Measurements from ENCODE around the gene OR4K14. TPM values are rescaled to one million over a fixed set of nuclear protein-coding genes. Genes with fewer than 3 reads are reported as not detected.

Gene OR4K14
- total and polyA plus RNA-seq, 2 of the 4 experiments (the other 2 are of a cell fraction) = not detected

- ATAC-seq (ENCODE audit: low read depth) (no peak), DNase-seq (no peak)
- Histone ChIP-seq H3K36me3 (ENCODE audit: control insufficient read depth, insufficient read depth, low read length) (no peaks in the 10 kb centered on the region), H3K27me3 (ENCODE audit: control insufficient read depth, insufficient read depth, low read length) (no peaks in the 10 kb centered on the region), H3K14ac (replicated peaks; ENCODE audit: low read depth, low read length) (no peak overlapping the region), H3K9me3 (ENCODE audit: control insufficient read depth, insufficient read depth, low read length) (peaks cover 3% of the 10 kb centered on the region; the same call in 1 of the 2 replicates), H2AK5ac (ENCODE audit: low read depth, low read length) (no peak overlapping the region), H3K4me3 (ENCODE audit: insufficient read depth, low read depth, low read length) (no peak overlapping the region), H2BK5ac (ENCODE audit: low read depth, low read length, poor library complexity, severe bottlenecking) (no peak overlapping the region), H3K23ac (ENCODE audit: low read depth, low read length) (no peak overlapping the region), H3K56ac (ENCODE audit: extremely low read depth, insufficient read depth, low read length) (no peak overlapping the region), H4K91ac (ENCODE audit: insufficient read depth, low read depth, low read length) (no peak overlapping the region), H4K5ac (ENCODE audit: low read depth, low read length) (no peak overlapping the region), H2BK20ac (ENCODE audit: low read depth, low read length) (no peak overlapping the region), H4K8ac (ENCODE audit: low read depth in 2 of 2, low read length in 2 of 2) (no peak overlapping the region), H3K18ac (ENCODE audit: low read depth, low read length) (no peak overlapping the region), H2AFZ (replicated peaks; ENCODE audit: low read length, poor library complexity) (no peak overlapping the region), H3K9ac (ENCODE audit: low read depth, low read length) (no peak overlapping the region), H3K4me1 (ENCODE audit: control insufficient read depth, insufficient read depth, low read length) (no peaks in the 10 kb centered on the region), H3K4me2 (ENCODE audit: low read depth, low read length) (no peak overlapping the region), H2AK9ac (replicated peaks; ENCODE audit: low read depth, low read length, poor library complexity) (no peak overlapping the region), H2BK120ac (ENCODE audit: low read depth, low read length) (no peak overlapping the region), H3K9me1 (ENCODE audit: insufficient read depth, low read length) (no peaks in the 10 kb centered on the region), H4K20me1 (ENCODE audit: insufficient read depth, low read length) (no peaks in the 10 kb centered on the region), H3K4ac (ENCODE audit: low read depth, low read length) (no peak overlapping the region), H2BK15ac (ENCODE audit: low read depth, low read length) (no peak overlapping the region), H3K27ac (ENCODE audit: insufficient read depth, low read length) (no peak overlapping the region), H3K79me1 (ENCODE audit: low read depth in 1 of 2, low read length in 2 of 2) (no peaks in the 10 kb centered on the region)
- dilution Hi-C loops (cut with HindIII; ENCODE audit: low sequenced_read_pairs, unreplicated experiment) = no loop called here
- BruUV-seq (replicated peaks) = no TSS peak
- ChIA-PET CTCF (no interaction called here), POLR2A (ENCODE audit: unreplicated experiment) (no interaction called here)
- intact Hi-C loops (cut with micrococcal nuclease) = no loop called here
- no CpG with 5 or more reads among the region's 2 CpGs for WGBS, 2 experiments (ENCODE audit: extremely low coverage in 2 of 2, insufficient read length in 1 of 2)
- in situ Hi-C loops (cut with MboI; ENCODE audit: low sequenced_read_pairs) = no loop called here
- TF ChIP-seq NFE2L2 (IDR thresholded peaks at IDR 0.05; ENCODE audit: low read depth, low read length) = no peak
- no peak for TF ChIP-seq RFX5 (IDR thresholded peaks at IDR 0.05; ENCODE audit: low read depth, low read length)
Observed at GRCh38 chr14:19993438-19993837, 25.7 kb downstream of the OR4K14 start.
